IPS-NIHi11 (cell line): Measurements from ENCODE around the gene MAGI1.

ENCODE experiments used
- DNase-seq: peaks from one replicate; pipeline ENCODE4 v3.0.0; 2012; ENCODE audit warnings: mixed read lengths, low spot score

The MAGI1 gene

DNA sequence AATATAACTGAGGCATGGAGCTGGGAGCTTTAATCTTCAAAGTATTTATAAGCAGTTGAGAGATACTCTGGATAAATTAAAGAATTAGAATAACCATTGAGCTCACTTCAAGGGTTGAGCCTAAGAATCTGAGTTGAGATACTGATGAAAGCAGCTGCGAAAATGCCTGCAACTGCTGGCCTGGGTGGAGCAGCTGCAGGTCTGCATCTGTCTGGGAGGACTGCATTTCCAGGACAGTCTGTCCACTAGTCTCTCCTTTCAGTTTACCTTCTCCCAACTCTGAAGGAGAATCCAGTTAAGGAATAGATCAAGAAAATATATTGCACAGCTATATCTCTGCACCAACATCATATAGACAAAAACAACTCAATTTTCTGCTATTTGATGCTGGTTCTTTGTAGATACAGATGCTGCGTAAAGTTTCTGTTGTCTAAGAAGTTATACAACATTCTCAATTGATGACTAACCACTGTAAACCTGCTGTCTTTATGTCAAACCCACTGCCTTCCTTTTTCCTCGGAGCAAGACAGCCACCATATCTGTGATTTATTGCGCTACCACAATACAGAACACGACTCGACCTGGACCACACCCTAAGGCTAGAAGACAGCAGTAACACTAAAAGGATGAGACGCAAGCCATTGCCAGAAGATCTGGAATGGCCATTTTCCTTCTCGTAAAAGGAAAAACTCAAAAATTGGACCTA is 245.1 kb downstream of the MAGI1 start:
- DNase-seq, result no peak

DNA sequence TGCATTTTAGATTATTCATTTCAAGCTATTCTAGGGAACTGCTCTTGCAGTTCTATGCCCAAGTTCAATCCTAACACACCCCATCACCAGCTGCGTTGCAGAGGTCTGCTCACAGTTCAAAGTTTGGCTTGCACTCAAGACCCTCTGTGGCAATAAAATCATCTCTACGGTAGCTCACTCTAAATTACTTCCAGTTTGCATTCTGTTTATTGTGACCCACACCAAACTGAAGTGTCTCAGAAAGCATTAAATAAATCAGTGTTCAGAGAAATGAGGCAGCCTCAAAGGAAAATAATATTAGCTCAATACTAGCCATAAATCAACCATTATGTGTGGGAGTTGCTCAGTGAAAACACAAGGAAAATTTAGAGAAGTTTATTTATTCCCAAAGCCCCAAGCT is 250.3 kb downstream of the MAGI1 start:
- no peak for DNase-seq

DNA sequence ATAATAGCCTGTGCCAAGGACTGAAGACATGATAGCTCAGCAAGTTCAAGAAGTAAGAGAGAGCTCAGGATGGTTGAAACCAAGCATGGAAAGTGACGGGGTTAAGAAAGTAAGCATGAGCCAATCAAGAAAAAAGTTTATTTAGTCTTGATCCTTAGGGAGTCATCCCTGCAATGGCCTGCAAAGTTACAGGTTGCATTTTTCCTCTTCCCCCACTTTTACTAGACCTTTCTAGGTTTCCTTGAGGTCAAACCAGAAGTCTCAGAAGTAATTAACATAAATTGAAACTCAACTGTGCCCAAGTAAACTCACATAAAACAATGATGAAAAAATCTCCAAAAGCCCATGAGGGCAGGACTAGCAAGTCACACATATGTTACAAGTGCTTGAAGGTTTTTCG is 250.9 kb downstream of the MAGI1 start:
- DNase-seq, result no peak

DNA sequence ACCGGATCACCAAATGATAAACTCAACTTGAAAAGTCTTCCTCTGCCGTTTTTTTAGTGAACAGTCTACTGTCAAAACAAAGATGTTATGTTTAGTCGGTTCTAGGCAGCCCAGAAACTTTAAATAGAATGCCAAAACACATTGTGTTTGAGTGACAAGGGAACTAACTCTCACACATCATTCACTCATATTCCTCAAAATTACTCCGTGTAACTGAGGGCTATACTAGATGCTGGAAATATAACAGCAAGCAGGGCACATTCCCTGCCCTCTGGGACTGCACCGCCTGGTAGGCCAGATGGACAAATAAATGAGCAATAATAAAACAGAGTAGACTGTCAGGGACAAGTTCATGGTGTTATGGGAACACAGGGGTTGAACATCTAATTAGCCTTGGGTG is 251.4 kb downstream of the MAGI1 start:
- no peak for DNase-seq

DNA sequence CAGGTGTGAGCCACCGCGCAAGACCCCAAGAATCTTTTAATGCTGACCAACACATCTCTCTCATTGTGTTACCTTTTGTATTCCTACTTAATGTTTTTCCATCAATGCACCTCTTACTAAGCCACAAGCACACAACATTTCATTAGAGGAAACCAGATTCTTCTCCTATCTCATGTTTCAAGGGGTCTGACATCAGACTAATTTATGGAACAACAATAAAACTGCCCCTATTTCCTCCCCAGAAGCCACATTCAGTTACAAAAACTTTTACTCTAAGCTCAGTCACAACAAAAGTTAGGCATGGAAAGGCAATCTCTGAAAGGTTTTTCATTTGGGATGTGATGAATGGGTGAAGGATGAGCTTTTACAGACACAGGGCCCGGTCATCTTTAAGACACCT is 251.8 kb downstream of the MAGI1 start:
- no peak for DNase-seq

DNA sequence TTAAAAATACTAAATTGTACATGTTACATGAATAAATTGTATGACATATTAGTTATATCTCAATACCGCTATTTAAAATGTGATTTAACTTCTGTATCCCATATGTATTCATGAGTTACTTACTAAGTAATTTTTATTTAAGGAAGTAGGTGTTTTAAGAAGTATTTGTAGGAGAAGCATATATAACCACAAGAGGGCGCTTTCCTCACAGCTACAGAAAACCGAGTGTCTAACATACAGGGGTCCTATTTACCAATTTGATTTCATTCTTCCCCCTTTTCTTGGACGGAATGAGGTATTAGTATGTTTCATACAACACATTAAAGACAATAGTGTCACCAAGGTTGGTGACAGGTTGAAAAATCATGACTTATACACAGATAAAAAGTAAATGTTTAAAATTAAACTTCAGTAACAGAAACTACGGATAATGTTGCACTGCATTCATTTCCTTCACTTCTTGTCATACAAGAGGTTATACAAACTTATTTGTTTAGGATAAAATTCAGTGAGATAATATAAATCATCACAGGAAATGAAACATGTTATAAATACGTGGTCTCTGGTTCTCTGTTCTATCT is 253.6 kb downstream of the MAGI1 start:
- DNase-seq, result peak; percentile 54

DNA sequence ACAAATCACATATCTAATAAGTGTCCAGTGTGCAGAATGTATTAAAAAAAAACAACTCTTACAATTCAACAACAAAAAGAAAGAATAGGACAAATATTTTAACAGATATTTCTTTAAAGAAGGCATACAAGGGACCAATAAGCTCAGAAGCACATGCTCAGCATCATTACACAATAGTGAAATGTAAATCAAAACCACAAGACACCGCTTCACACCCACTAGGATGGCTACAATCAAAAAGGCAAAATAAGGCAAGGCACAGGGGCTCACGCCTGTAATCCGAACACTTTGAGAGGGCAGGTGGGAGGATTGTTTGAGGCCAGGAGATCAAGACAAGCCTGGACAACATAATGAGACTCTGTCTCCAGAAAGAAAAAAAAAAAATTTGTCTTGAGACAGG is 255.6 kb downstream of the MAGI1 start:
- DNase-seq, result no peak

DNA sequence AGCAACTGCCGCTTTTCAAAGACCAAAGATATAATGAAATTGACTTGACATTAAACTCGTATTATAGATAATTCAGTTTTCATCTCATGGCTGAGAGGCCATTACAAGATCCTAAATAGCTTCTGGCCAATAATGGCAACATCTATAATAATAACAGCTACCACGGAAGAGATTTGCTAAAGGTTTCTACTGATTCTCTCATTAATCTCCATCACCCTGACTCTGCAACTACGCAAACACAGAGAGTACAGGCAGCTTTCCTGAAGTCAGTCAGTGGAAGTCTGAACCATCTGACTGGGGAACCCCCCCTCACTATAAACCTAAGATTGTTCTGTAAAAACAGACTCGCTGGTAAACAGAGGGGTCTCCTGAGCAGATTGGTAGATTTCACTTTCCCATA is 257.1 kb downstream of the MAGI1 start:
- no peak for DNase-seq

DNA sequence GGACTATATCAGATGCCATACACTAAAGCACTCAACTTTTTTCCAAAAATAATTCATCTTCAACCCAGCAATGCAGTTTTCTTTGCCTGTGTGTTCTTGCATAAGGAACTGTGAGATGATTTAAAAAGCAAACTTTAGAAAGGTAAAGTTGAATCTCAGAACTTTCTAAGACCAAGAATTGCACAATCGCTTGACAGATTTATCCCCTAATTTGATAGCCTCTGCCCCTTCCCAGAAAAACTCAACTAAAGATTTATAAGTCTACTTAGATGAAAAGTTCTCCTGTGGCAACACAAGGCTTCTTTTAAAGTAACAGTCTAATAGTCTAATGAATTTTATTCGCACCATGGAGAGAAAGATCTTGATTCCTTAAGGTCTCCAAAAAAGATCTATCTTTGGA is 259.3 kb downstream of the MAGI1 start:
- DNase-seq, result no peak

DNA sequence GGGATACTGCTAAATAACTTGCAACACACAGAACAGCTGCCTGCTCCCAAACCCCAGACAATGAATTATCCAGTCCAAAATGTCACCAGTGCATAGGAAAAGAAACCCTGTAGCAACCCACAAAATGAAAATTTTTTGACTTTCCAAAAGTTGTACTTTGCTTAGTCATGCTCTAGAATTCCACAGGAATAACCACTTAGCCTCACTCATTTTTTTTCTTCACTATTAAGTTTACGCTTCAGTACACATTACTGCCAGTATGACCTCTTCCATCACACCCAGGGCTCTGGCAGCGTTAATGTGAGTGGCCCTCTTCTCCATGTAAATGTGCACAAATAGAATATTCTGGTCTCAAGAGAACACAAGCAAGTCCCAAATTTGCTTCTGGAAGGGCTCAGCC is 259.8 kb downstream of the MAGI1 start:
- peak; percentile 31 for DNase-seq

DNA sequence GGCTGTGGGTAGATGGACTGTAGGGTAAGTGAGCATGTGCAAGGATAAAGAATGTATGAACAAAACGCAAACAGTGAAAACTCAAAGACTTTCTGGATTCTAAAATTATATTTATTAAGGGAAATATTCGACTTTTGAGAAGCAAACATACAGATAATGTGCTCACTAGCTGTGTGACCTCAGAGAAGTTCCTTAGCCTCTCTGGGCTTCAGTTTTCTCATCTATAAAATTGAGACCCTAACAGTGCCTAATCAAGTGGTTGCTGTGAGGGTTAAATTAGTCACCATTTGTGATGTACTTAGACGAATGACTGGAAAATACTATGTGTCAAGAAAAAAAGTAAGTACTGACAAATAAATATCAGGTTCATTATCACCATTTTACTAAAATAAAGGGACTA is 261.7 kb downstream of the MAGI1 start:
- no peak for DNase-seq

DNA sequence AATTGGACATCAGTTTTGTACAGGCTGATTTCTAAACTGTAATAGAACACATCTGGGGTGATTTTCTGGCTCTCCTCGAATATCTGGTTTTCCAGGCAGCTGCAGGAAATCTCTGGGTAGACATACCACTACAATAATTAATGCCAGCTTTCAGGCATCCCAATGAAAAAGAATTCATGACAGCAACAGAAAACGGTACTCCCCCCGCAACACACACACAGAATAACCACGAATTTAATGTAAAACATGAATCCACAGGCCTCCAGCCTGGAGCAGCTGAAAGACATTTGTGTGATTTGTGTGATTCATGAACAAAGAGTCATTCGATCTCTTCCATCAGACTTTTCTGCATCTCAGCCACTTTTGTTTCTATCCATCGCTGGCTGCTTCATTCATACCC is 262.2 kb downstream of the MAGI1 start:
- DNase-seq, result no peak

DNA sequence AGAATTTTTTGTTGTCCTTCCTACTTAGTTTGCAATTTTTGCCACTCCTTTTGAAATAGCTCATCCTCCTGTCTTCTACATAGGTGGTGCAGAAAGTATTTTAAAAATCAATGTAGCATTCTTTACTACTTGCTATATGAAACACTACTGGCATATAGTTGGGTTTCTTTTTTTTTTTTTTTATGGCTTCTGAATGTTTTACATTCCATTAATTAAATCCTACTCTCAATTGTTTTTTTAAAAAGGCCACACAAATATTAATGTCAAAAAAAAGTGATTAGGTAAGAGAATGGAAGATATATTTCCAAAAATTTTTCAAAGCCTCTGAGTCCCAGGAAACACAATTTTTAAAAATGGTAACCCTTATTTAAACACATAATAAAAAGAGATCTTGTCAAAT is 262.6 kb downstream of the MAGI1 start:
- DNase-seq, result no peak

DNA sequence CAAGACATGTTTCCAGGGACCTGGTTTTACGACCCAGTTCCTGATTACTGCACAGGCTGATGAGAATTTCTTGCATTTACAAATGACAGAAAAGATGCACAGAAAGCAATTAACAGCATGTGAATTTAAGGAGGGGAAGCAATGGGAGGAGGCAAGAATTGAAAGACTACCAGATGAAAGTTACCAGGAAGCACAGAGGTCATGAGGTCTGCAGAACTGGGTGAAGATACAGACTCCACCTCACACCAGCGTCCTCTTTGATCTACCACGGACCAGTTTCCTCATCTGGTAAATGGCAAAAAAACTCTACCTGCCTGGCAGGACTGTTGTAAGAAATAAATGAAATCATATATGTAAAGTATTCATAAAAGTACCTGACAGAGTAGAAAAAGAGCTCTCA is 266.0 kb downstream of the MAGI1 start:
- no peak for DNase-seq

DNA sequence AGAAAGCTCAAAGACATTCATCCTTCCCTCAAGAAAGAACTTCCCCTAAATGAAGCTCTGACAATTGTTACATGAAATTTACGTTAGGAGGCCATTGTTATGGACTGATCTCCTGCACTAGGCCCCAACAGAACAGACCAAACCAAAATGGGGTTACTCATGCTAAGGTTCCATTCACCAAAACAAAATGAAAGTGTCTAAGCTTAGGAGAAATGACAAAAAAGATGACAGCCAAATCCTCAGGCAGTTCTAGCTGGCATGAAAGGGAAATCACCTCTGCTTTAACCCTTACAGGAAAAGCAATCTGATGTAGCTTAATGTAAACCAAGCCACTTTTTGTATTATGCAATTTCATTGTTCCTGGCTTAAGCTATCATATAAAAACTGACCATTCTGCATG is 271.2 kb downstream of the MAGI1 start:
- no peak for DNase-seq

DNA sequence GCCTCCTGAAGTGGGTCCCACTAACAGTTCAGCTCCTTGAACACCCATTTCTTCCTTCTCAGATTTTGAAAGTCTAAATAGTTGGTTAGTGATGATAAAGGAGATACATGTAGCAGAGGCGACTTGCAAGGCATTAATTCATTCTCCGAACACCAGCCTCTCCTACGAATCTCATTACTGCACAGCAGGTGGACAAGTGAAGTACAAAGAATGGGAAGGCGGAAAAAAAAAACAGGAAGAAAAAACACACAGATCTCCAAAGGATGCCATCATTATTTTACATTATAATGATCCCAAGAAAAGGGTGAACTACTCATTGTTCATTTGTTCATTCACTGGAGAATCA is 276.5 kb downstream of the MAGI1 start:
- DNase-seq, result peak; percentile 25

DNA sequence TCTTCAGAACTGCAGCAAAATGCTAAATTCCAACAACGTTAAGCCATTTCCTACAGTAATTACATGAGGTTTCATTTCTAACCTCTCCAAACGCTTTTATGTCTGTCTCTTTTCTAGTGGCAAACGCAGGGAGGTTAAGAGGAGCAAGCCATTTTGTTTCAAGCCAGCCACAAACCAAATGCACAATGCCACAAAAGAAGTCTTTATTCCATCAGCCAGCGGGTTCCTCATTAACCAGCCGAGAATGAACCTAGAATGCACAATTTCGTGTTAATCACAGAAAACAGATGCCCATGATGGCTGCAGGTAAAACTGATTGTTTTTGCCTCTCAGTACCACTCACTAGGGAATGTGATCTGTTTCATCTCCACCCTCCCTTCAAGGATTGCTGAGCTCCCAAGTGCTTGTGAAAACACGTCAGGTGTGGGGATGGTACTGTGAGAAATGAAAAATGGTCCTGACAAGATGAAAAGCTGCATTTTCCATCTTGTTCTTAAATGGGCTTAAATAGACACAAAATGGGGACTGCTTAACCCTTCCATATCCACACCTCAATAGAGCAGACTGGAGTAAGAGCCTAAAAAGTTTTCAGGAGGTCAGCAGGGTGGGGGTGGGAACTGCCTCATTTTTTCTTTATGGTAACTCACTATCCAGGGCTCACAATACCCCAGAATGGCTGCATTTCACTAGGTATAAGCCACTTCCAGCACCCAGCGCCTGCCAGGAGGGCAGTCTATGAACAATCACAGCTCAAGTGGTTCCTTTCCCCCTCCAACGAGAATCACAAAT is 277.1 kb downstream of the MAGI1 start:
- no peak for DNase-seq

DNA sequence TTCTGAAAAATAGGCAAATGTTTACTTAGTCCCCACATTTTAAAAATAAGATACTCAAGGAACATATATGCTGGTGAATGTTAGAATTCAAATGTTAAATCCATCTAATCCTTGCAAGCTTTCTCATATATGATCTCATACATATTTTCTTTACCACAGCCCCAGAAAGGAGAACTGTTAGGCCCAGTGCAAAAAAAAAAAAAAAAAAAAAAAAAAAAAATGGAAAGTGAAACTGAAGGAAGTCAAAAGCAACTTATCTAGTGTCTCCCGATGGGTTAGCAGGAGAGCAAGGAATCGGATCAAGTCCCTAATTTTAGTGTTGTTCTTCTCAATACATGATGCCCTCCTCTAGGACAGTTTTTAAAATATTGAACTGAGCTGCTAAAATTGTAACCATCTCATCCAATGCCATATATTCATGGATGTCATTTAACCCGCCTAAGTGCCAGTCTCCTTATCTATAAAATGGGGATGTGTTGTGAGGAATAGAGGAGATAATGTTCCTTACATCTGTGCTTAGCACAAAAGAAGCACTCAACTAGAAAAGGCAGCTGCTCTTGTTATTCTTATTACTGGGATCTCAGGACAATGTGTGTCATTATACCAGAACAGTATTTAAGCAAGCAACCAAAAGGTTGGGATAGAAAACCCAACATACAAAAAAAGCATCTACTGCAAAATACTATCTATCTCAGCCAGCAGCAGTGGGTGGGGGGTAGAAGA is 279.7 kb downstream of the MAGI1 start:
- DNase-seq, result no peak

DNA sequence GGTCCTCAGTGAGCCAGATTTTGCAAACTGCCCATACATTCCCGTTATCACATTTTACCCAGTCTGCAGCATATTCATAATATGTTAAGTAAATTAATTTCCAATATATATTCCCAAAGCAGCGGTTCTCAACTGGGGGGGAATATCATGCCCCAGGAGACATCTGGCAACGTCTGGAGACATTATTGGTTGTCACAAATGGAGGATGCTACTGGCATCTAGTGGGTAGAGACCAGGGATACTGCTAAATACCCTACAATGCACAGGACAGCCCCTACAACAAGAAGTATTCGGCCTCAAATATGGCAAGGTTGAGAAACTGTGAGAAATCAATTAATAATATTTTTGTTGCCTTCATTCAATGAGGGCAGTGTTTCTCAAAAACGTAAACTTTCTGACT is 280.3 kb downstream of the MAGI1 start:
- no peak for DNase-seq

DNA sequence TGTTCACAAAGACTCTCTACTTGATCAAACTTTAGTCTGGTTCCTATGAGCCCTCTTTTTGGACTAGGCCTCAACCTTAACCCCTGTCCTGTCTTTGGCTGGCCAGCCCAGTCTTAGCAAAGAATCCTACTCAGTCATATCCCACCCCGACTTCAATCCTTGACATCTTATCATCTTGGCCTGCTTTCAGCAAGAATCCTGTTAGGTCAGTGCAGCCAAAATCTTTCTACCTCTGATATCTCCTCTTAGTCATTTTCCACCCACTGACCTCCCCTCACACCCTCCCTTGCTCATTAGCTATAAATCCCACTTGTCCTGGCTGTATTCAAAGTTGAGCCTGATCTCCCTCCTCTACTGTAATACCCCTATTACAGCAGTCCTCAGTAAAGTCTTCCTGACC is 286.1 kb downstream of the MAGI1 start:
- DNase-seq, result no peak

DNA sequence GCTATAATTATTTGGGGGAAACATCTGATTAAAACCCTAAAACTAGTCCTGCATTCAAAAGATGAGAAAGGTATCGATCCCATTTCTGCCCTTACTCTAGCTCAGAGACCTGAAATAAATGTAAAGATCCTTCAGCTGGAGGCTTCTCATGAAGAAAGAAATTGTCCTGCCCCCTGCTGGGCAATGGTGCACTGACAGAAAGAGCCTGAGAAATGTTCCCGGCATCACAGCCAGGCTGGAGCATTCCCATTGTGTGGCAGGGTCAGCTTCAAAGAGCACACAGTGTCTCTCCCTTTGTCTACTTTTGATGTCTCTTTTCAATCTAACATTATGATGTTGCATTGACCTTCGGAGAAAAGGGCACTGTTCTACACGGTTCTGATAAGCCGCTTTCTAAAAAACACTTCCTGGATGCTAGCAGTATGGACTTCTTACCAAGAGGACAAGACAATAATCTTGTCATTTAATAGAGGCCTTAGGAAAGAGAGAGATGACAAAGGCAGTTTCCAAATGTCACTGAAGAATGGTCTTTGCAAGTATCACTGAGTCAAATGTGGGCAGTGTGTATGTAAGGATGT is 287.5 kb downstream of the MAGI1 start:
- peak; percentile 69 for DNase-seq

DNA sequence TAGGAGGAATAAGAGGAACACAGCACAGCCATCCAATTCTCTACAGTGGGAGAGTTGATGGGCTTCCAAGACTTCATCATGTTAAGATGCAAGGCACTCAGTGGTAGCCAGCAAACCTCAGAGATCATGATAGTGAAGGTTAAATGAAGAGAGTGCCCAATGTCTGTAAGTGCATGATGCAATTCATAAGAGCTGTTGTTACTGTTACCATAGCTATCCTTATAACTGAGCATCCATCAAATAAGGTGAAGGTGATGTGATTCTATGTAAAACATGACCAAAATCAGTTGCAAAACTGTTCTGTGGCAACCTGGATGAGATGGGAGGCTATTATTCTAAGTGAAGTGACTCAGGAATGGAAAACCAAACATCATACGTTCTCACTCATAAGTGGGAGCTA is 289.7 kb downstream of the MAGI1 start:
- no peak for DNase-seq

DNA sequence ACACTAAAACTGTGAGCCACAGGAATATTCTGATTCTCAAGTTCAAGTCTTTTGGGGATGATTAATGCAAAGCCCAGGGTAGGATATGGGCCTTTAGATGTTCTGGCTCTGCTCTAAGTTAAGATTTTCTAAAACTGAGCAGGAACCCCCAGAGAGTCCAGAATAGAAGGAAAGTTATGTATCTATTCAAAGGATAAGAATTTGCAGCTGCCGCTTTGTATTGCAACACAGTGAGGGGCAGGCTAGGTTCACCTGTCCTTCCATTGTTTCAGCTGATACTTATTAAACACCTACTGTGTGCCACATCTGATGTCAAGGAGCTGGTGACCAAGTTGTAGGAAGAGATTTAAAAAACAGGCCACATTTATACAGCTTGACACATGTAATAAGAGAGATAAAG is 290.4 kb downstream of the MAGI1 start:
- DNase-seq, result no peak
